ENCODE results near the gene PLCB1. TPM values are rescaled to one million over a fixed set of nuclear protein-coding genes. Genes with fewer than 3 reads are reported as not detected.

The PLCB1 gene
- total RNA-seq, 1 donor from 2014 or later = 16.2 TPM

DNA sequence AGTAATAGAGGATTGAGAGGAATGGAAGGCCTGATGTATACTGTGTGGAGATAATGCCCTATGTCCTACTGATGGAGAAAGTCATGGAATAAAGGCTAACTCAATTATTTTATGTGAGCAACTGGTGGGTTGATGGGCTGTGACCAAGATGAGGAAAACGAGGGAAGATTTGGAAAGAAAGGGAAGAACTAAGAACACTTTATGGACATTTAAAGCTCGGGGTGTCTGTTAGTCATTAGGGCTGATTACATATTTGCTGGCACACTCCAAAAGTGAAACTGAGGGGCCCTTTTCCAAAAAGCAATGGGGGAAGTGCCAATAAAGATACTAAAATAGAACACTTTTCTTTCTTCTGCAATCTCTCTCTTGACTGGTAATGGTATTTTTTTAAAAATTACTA lies 439.5 kb downstream of the PLCB1 start:
- DNase-seq (ENCODE audit: low spot score, unreplicated experiment) = no peak
- Mint-ChIP-seq H3K36me3 (ENCODE audit: insufficient read depth) (no peaks in the 10 kb centered on the region), H3K27me3 (no peaks in the 10 kb centered on the region), H3K27ac (no peak overlapping the region), H3K9me3 (ENCODE audit: low read depth) (peaks cover 3% of the 10 kb centered on the region), H3K4me1 (ENCODE audit: low read depth) (no peaks in the 10 kb centered on the region), H3K4me3 (ENCODE audit: low read depth) (no peak overlapping the region)
- TF ChIP-seq, protein P1, sequence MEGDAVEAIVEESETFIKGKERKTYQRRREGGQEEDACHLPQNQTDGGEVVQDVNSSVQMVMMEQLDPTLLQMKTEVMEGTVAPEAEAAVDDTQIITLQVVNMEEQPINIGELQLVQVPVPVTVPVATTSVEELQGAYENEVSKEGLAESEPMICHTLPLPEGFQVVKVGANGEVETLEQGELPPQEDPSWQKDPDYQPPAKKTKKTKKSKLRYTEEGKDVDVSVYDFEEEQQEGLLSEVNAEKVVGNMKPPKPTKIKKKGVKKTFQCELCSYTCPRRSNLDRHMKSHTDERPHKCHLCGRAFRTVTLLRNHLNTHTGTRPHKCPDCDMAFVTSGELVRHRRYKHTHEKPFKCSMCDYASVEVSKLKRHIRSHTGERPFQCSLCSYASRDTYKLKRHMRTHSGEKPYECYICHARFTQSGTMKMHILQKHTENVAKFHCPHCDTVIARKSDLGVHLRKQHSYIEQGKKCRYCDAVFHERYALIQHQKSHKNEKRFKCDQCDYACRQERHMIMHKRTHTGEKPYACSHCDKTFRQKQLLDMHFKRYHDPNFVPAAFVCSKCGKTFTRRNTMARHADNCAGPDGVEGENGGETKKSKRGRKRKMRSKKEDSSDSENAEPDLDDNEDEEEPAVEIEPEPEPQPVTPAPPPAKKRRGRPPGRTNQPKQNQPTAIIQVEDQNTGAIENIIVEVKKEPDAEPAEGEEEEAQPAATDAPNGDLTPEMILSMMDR (IDR thresholded peaks at IDR 0.05; ENCODE audit: unreplicated experiment) = no peak

DNA sequence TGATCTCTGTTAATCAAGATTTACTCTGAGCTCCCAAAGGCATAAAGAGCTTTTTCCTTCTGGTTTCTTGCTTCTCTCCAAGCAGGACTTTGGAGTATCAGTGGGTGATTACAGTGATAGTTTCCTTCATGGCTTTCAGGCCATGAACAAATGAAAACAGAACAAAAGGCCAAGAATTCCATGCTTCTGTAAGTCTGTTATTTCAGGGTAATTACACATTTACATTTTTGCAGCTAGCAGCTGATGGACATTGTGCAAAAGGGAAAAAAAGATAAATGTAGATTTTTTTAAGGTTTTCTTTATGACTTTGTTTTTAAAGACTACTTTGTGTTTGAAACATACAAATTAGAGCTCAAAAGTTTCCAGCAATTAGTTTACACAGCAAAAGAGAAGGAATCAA lies 441.6 kb downstream of the PLCB1 start:
- DNase-seq (ENCODE audit: low spot score, unreplicated experiment) = no peak
- Mint-ChIP-seq H3K27ac (no peak overlapping the region), H3K27me3 (no peaks in the 10 kb centered on the region), H3K4me1 (ENCODE audit: low read depth) (no peaks in the 10 kb centered on the region), H3K4me3 (ENCODE audit: low read depth) (no peak overlapping the region), H3K36me3 (ENCODE audit: insufficient read depth) (no peaks in the 10 kb centered on the region), H3K9me3 (ENCODE audit: low read depth) (peaks cover 6% of the 10 kb centered on the region)
- TF ChIP-seq, protein P1 (IDR thresholded peaks at IDR 0.05; ENCODE audit: unreplicated experiment) = no peak

DNA sequence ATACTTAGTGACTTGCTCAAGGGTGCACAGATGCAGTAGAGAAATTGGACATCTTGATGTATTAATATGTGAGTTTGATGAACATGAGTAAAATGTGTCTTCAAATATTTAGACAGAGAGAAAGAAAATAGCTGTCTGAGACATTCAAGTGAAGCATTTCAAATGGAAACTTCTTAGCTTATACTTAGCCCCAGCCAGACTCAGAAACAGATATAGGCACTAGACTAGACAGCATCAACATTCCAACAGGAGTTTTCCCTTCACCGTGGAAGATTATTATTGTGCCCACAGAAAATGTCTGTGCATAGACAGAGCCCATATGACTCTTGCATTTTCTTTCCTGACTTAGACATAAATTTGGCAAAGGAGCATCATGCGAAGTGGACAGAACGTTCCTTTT lies 443.0 kb downstream of the PLCB1 start:
- Mint-ChIP-seq H3K27me3 (no peaks in the 10 kb centered on the region), H3K9me3 (ENCODE audit: low read depth) (peaks cover 9% of the 10 kb centered on the region), H3K4me3 (ENCODE audit: low read depth) (no peak overlapping the region), H3K36me3 (ENCODE audit: insufficient read depth) (no peaks in the 10 kb centered on the region), H3K4me1 (ENCODE audit: low read depth) (no peaks in the 10 kb centered on the region), H3K27ac (no peak overlapping the region)
- TF ChIP-seq, protein P1 (IDR thresholded peaks at IDR 0.05; ENCODE audit: unreplicated experiment) = no peak
- DNase-seq (ENCODE audit: low spot score, unreplicated experiment) = no peak

DNA sequence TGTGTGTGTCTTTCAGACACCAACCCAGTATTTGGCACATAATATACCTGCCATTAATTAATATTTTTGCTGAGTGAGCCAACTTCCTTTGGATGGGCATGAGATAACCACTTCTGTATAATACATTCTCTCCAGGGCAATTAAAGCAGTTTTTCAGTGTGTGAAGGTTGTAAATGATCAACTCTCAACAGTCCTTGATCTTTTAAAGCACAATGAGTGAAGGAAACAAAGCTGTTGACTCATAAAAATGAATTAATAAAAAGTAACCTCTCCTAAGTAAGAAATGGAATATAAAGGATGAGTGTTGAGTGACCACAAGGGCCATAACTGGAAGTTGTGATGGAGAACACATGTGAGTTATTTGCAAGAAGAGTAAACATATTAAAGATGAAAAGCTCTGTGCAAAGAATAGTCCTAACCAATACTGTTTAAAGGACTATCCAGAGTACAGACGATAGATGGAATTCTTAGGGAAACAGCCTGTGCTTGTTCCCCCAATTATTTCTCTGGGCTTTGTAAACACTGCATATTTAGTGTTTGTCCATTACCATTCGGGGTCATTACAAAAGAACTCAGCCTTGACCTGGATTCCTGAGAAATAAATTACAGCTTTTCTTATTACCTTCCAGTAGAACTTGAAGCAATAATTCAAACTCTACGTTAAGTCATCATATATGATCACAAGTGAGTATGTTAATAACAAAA lies 446.2 kb downstream of the PLCB1 start:
- H3K4me3 Mint-ChIP-seq (ENCODE audit: low read depth) = no peak overlapping the region
- H3K4me1 Mint-ChIP-seq (ENCODE audit: low read depth) = no peaks in the 10 kb centered on the region
- TF ChIP-seq, protein P1 (IDR thresholded peaks at IDR 0.05; ENCODE audit: unreplicated experiment) = no peak
- H3K9me3 Mint-ChIP-seq (ENCODE audit: low read depth) = peaks cover 6% of the 10 kb centered on the region
- no peaks in the 10 kb centered on the region for H3K27me3 Mint-ChIP-seq
- no peak for DNase-seq (ENCODE audit: low spot score, unreplicated experiment)
- no peaks in the 10 kb centered on the region for H3K36me3 Mint-ChIP-seq (ENCODE audit: insufficient read depth)
- H3K27ac Mint-ChIP-seq = no peak overlapping the region

DNA sequence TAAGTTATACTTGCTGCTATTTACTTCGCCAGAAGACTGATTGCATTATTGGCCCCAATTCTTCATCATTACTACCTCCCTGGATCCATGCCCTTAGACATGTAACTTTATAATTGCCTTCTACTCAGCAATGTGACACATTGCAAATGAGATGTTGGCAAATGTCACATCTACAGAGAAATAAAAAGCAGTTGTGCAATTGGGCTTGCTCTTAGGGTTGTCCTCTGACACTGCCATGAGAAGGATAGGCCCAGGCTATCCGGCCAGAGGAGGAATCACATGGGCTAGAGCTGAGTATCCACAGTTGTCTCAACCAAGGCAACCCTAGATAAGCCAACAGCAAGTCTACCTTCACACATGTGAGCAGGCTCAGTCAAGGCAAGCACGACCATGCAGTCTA lies 447.0 kb downstream of the PLCB1 start:
- peaks cover 6% of the 10 kb centered on the region for H3K9me3 Mint-ChIP-seq (ENCODE audit: low read depth)

More for the DNA sequence above, 447.0 kb downstream of the PLCB1 start:
- H3K4me3 Mint-ChIP-seq (ENCODE audit: low read depth) = no peak overlapping the region
- H3K4me1 Mint-ChIP-seq (ENCODE audit: low read depth) = no peaks in the 10 kb centered on the region
- TF ChIP-seq, protein P1 (IDR thresholded peaks at IDR 0.05; ENCODE audit: unreplicated experiment) = no peak
- DNase-seq (ENCODE audit: low spot score, unreplicated experiment) = no peak
- no peaks in the 10 kb centered on the region for H3K36me3 Mint-ChIP-seq (ENCODE audit: insufficient read depth)
- H3K27ac Mint-ChIP-seq = no peak overlapping the region
- H3K27me3 Mint-ChIP-seq = no peaks in the 10 kb centered on the region

All from progenitor cell of endocrine pancreas (in vitro differentiated cells).